HepG2 (cell line): ENCODE results near the gene RBBP8NL. TPM values are rescaled to one million over a fixed set of nuclear protein-coding genes. Genes with fewer than 3 reads are reported as not detected.

ENCODE experiments used
- AHR ChIP-seq: IDR thresholded peaks from 2 replicates; pipeline ENCODE4 v1.6.1; 2018; ENCODE audit warnings: missing genetic modification reagents, missing compliant biosample characterization
- BRCA1 ChIP-seq: sonication (generic); formaldehyde crosslinking; IDR thresholded peaks from 2 replicates; pipeline ENCODE4 v1.4.0; 2020; ENCODE audit warnings: missing genetic modification reagents
- CREB3 ChIP-seq: sonication (generic); formaldehyde crosslinking; IDR thresholded peaks from 2 replicates; pipeline ENCODE4 v1.5.0; 2020; ENCODE audit warnings: missing genetic modification reagents
- DNMT3B ChIP-seq: conservative IDR thresholded peaks from 2 replicates; pipeline ENCODE4 v1.6.1; 2016; ENCODE audit warnings: missing biosample characterization, control low read depth
- DPF2 ChIP-seq: sonication (generic); formaldehyde crosslinking; IDR thresholded peaks from 2 replicates; pipeline ENCODE4 v1.4.0; 2020; ENCODE audit warnings: mild to moderate bottlenecking, low read depth, missing genetic modification reagents, borderline replicate concordance
- HOXA5 ChIP-seq: sonication (generic); formaldehyde crosslinking; IDR thresholded peaks from 2 replicates; pipeline ENCODE4 v1.4.0; 2020; ENCODE audit warnings: missing genetic modification reagents
- NR0B2 ChIP-seq: sonication (generic); formaldehyde crosslinking; IDR thresholded peaks from 2 replicates; pipeline ENCODE4 v1.4.0; 2020; ENCODE audit warnings: mild to moderate bottlenecking, missing genetic modification reagents
- NR2F1 ChIP-seq, 2 experiments: fragments of 450-650 bp in 1 of 2; formaldehyde crosslinking in 1 of 2; IDR thresholded peaks; 2 replicates each; pipeline versions ENCODE4 v1.5.0 to v1.6.1; 2016 to 2020; ENCODE audit warnings: mild to moderate bottlenecking in 1 of 2, missing compliant biosample characterization in 1 of 2, missing genetic modification reagents in 1 of 2, moderate library complexity in 1 of 2
- PAF1 ChIP-seq: IDR thresholded peaks from 2 replicates; pipeline ENCODE4 v1.6.1; 2016; ENCODE audit warnings: missing genetic modification reagents, missing compliant biosample characterization
- POLR2AphosphoS5 ChIP-seq: IDR thresholded peaks from 2 replicates; pipeline ENCODE4 v1.6.1; 2012; ENCODE audit warnings: low read depth, low read length
- RCOR2 ChIP-seq: IDR thresholded peaks from 2 replicates; pipeline ENCODE4 v1.6.1; 2016; ENCODE audit warnings: missing biosample characterization, missing genetic modification reagents
- SNAI1 ChIP-seq: sonication (generic); formaldehyde crosslinking; IDR thresholded peaks from 2 replicates; pipeline ENCODE4 v1.5.0; 2020; ENCODE audit warnings: mild to moderate bottlenecking, missing genetic modification reagents, borderline replicate concordance
- TCF7 ChIP-seq: sonication (generic); IDR thresholded peaks from 2 replicates; pipeline ENCODE4 v1.6.1; 2016; ENCODE audit warnings: antibody characterized with exemption, low read depth
- TMF1 ChIP-seq: sonication (generic); formaldehyde crosslinking; IDR thresholded peaks from 2 replicates; pipeline ENCODE4 v1.8.1; 2022; ENCODE audit warnings: low read depth, missing genetic modification reagents
- ZFP41 ChIP-seq: sonication (generic); formaldehyde crosslinking; IDR thresholded peaks from 2 replicates; pipeline ENCODE4 v1.4.0; 2020; ENCODE audit warnings: mild to moderate bottlenecking, missing genetic modification reagents, borderline replicate concordance
- ZNF232 ChIP-seq: sonication (generic); formaldehyde crosslinking; IDR thresholded peaks from 2 replicates; pipeline ENCODE4 v1.4.0; 2020; ENCODE audit warnings: missing genetic modification reagents, borderline replicate concordance
- ZNF331 ChIP-seq: sonication (generic); formaldehyde crosslinking; IDR thresholded peaks from 2 replicates; pipeline ENCODE4 v1.4.0; 2020; ENCODE audit warnings: missing genetic modification reagents
- ZNF451 ChIP-seq: sonication (generic); formaldehyde crosslinking; IDR thresholded peaks from 2 replicates; pipeline ENCODE4 v1.5.0; 2020; ENCODE audit warnings: mild to moderate bottlenecking, missing genetic modification reagents
- ZNF569 ChIP-seq: sonication (generic); formaldehyde crosslinking; IDR thresholded peaks from 2 replicates; pipeline ENCODE4 v1.5.0; 2020; ENCODE audit warnings: mild to moderate bottlenecking, missing genetic modification reagents, moderate library complexity, borderline replicate concordance
- ZNF691 ChIP-seq: sonication (generic); formaldehyde crosslinking; IDR thresholded peaks from 2 replicates; pipeline ENCODE4 v1.4.0; 2020; ENCODE audit warnings: missing genetic modification reagents, low read depth, mild to moderate bottlenecking, borderline replicate concordance
- ZNF709 ChIP-seq: sonication (generic); formaldehyde crosslinking; IDR thresholded peaks from 2 replicates; pipeline ENCODE4 v1.5.0; 2020; ENCODE audit warnings: mild to moderate bottlenecking, missing genetic modification reagents
- polyA plus RNA-seq, 8 experiments: library from polyadenylated mRNA; depleted of rRNA in 3 of 8; stranded (reverse) in 7 of 8; unstranded in 1 of 8; fragments of >200 nt; fragmentation: Illumina TruSeq in 4 of 8; extraction: Trizol in 4 of 8; gene quantifications; 2 replicates each; pipeline versions ENCODE4 v1.2.1 to v1.2.3, GENCODE V29; 2011 to 2016; ENCODE audit warnings: low read depth in 4 of 8, missing spikeins in 1 of 8, mixed read lengths in 1 of 8; ENCODE audit not compliant: insufficient read depth in 1 of 8
- total RNA-seq, 5 experiments: library from RNA; depleted of rRNA; stranded (reverse); fragments of >200 nt; fragmentation: Illumina TruSeq; extraction: Trizol; gene quantifications; 2 replicates each; pipeline ENCODE4 v1.2.3, GENCODE V29; 2016; ENCODE audit warnings: low read depth in 1 of 5
- TF ChIP-seq, protein P1 (sequence below): sonication (generic); formaldehyde crosslinking; conservative IDR thresholded peaks from 2 replicates; pipeline ENCODE4 v1.5.0; 2020; ENCODE audit warnings: missing genetic modification reagents
- TF ChIP-seq, protein P2 (sequence below): sonication (generic); formaldehyde crosslinking; IDR thresholded peaks from 2 replicates; pipeline ENCODE4 v1.4.0; 2020; ENCODE audit warnings: missing genetic modification reagents

The RBBP8NL gene
- total and polyA plus RNA-seq, 2 of the 13 experiments (the other 11 are each of a cell fraction or from before 2014, with no cell fraction given) = 0.69 to 0.86 TPM

DNA sequence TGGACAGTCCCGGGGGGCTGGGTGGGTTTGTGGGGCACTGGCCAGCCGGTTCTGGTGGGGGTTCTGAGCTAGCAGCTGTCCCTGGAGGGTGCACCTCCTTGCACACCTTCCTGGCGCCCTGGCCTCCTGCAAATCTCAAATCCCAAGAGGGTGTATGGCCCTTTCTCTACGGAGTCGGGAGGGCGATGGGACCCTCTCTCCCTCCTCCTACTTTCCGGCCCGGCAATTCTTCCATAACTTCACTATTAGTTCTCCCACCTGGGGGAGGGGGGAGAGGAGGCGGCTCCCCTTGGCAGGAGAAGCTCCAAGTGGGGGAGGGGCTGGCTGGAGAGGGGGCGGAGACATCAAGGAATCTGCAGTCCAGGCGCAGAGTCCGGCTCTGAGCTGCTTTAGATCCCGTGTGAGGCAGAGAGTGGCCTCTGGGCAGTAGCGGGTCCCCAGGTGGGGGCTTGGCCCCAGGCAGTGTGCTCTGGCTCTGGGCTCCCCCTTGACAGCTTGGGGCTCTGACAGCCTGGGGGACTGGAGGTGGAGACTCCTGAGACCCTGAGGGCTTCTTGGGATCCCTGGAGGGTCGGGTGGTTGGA is 58.9 kb downstream of the RBBP8NL start (continued):
- TF ChIP-seq NR0B2 (CRISPR knock-in tag) (no peak; the same call in 1 of the 2 replicates), TMF1 (CRISPR knock-in tag) (0 out of 2 replicates have a peak, but pooled peaks have one; percentile 51), ZNF451 (CRISPR knock-in tag) (0 out of 2 replicates have a peak, but pooled peaks have one; percentile 11), RCOR2 (CRISPR knock-in tag) (peak; percentile 54; the same call in 1 of the 2 replicates), BRCA1 (CRISPR knock-in tag) (no peak), AHR (no peak), PAF1 (CRISPR knock-in tag) (no peak), ZFP41 (no peak), ZNF691 (no peak; the same call in 1 of the 2 replicates), ZNF709 (CRISPR knock-in tag) (no peak; the same call in 1 of the 2 replicates), CREB3 (CRISPR knock-in tag) (0 out of 2 replicates have a peak, but pooled peaks have one; percentile 22), DNMT3B (no peak), NR2F1 (CRISPR knock-in tag; IDR thresholded peaks at IDR 0.05) (no peak), HOXA5 (0 out of 2 replicates have a peak, but pooled peaks have one; percentile 49), DPF2 (peak; percentile 66), TCF7 (peak; percentile 34; the same call in 1 of the 2 replicates), SNAI1 (CRISPR knock-in tag) (0 out of 2 replicates have a peak, but pooled peaks have one; percentile 46), ZNF331 (CRISPR knock-in tag) (no peak), ZNF569 (CRISPR knock-in tag) (no peak), POLR2AphosphoS5 (peak; percentile 96), ZNF232 (CRISPR knock-in tag) (no peak)
- TF ChIP-seq, protein P1, sequence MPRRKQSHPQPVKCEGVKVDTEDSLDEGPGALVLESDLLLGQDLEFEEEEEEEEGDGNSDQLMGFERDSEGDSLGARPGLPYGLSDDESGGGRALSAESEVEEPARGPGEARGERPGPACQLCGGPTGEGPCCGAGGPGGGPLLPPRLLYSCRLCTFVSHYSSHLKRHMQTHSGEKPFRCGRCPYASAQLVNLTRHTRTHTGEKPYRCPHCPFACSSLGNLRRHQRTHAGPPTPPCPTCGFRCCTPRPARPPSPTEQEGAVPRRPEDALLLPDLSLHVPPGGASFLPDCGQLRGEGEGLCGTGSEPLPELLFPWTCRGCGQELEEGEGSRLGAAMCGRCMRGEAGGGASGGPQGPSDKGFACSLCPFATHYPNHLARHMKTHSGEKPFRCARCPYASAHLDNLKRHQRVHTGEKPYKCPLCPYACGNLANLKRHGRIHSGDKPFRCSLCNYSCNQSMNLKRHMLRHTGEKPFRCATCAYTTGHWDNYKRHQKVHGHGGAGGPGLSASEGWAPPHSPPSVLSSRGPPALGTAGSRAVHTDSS (CRISPR knock-in tag) = no peak
- TF ChIP-seq, protein P2, sequence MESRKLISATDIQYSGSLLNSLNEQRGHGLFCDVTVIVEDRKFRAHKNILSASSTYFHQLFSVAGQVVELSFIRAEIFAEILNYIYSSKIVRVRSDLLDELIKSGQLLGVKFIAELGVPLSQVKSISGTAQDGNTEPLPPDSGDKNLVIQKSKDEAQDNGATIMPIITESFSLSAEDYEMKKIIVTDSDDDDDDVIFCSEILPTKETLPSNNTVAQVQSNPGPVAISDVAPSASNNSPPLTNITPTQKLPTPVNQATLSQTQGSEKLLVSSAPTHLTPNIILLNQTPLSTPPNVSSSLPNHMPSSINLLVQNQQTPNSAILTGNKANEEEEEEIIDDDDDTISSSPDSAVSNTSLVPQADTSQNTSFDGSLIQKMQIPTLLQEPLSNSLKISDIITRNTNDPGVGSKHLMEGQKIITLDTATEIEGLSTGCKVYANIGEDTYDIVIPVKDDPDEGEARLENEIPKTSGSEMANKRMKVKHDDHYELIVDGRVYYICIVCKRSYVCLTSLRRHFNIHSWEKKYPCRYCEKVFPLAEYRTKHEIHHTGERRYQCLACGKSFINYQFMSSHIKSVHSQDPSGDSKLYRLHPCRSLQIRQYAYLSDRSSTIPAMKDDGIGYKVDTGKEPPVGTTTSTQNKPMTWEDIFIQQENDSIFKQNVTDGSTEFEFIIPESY (CRISPR knock-in tag) = no peak
